Measurements from ENCODE around the gene DPP10. TPM values are rescaled to one million over a fixed set of nuclear protein-coding genes. Genes with fewer than 3 reads are reported as not detected.

Gene DPP10
- total and polyA plus RNA-seq, 4 donors = 0.04 to 4.1 (median 0.48) TPM

DNA sequence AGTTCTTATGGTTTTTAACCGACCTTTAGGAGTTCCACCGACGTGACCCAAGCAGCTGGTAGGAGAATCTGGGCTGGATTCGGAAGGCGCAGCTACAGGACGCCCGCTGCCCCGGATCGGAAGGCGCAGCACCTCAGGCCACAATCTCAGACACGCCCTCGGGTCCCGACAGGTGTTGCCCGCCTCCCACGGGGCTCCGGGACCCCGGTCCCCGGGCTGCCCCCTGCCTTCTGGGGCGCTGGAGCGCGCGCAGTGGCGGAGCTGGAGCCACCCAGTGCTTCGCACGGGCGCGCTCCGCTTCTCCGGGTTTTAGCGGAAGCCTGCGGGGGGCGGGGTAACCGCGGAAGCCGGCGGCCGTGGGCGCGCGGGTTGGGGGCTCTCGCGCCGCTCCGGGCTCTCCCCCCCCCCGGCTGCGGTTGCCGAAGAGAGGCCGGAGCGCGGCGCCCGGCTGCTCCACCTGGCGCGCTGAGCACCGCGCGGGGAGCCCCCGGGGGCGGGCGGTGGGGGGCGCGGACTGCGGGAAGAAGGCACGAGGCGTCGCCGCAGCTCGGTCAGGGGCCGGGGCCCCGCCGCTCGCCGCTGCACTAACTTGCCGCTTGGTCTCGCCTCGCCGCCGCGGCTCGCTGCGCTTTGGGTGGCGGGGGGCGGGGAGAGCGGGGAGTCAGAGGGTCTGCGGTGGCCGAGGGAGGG lies 718.8 kb downstream of the DPP10 start:
- H3K9ac ChIP-seq (ENCODE audit: low read depth in 1 of 2, low read length in 2 of 2) = no peak overlapping the region
- H3K27ac ChIP-seq (ENCODE audit: low read depth in 1 of 2, low read length in 2 of 2) = no peak overlapping the region
- H3K27me3 ChIP-seq (ENCODE audit: control insufficient read depth in 4 of 4, insufficient read depth in 4 of 4, low read length in 3 of 4) = peaks cover 2 to 14% (median 8%) of the 10 kb centered on the region in 4 donors
- DNase-seq (ENCODE audit: low spot score) = peak; percentile 52
- H3K9me3 ChIP-seq (ENCODE audit: control insufficient read depth in 4 of 4, low read length in 3 of 4) = no peaks in the 10 kb centered on the region
- H3K36me3 ChIP-seq (ENCODE audit: control insufficient read depth in 4 of 4, insufficient read depth in 3 of 4, low read depth in 1 of 4, low read length in 3 of 4) = no peaks in the 10 kb centered on the region
- peaks cover 0 to 8% (median 4%) of the 10 kb centered on the region in 4 donors for H3K4me1 ChIP-seq (ENCODE audit: control insufficient read depth in 4 of 4, insufficient read depth in 4 of 4, low read length in 3 of 4)
- no peak for TF ChIP-seq GABPA (IDR thresholded peaks at IDR 0.05 in 1 of 2, conservative IDR thresholded peaks at IDR 0.05 in 1 of 2)
- TF ChIP-seq SP1 (IDR thresholded peaks at IDR 0.05) = no peak
- TF ChIP-seq RXRA (IDR thresholded peaks at IDR 0.05) = no peak
- TF ChIP-seq, protein P1, sequence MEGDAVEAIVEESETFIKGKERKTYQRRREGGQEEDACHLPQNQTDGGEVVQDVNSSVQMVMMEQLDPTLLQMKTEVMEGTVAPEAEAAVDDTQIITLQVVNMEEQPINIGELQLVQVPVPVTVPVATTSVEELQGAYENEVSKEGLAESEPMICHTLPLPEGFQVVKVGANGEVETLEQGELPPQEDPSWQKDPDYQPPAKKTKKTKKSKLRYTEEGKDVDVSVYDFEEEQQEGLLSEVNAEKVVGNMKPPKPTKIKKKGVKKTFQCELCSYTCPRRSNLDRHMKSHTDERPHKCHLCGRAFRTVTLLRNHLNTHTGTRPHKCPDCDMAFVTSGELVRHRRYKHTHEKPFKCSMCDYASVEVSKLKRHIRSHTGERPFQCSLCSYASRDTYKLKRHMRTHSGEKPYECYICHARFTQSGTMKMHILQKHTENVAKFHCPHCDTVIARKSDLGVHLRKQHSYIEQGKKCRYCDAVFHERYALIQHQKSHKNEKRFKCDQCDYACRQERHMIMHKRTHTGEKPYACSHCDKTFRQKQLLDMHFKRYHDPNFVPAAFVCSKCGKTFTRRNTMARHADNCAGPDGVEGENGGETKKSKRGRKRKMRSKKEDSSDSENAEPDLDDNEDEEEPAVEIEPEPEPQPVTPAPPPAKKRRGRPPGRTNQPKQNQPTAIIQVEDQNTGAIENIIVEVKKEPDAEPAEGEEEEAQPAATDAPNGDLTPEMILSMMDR (IDR thresholded peaks at IDR 0.05; ENCODE audit: low read depth, low read length, missing input control) = no peak
- TF ChIP-seq, protein P2, sequence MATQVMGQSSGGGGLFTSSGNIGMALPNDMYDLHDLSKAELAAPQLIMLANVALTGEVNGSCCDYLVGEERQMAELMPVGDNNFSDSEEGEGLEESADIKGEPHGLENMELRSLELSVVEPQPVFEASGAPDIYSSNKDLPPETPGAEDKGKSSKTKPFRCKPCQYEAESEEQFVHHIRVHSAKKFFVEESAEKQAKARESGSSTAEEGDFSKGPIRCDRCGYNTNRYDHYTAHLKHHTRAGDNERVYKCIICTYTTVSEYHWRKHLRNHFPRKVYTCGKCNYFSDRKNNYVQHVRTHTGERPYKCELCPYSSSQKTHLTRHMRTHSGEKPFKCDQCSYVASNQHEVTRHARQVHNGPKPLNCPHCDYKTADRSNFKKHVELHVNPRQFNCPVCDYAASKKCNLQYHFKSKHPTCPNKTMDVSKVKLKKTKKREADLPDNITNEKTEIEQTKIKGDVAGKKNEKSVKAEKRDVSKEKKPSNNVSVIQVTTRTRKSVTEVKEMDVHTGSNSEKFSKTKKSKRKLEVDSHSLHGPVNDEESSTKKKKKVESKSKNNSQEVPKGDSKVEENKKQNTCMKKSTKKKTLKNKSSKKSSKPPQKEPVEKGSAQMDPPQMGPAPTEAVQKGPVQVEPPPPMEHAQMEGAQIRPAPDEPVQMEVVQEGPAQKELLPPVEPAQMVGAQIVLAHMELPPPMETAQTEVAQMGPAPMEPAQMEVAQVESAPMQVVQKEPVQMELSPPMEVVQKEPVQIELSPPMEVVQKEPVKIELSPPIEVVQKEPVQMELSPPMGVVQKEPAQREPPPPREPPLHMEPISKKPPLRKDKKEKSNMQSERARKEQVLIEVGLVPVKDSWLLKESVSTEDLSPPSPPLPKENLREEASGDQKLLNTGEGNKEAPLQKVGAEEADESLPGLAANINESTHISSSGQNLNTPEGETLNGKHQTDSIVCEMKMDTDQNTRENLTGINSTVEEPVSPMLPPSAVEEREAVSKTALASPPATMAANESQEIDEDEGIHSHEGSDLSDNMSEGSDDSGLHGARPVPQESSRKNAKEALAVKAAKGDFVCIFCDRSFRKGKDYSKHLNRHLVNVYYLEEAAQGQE (IDR thresholded peaks at IDR 0.05) = no peak
- no peak for TF ChIP-seq RAD21 (IDR thresholded peaks at IDR 0.05)
- TF ChIP-seq, protein P3, sequence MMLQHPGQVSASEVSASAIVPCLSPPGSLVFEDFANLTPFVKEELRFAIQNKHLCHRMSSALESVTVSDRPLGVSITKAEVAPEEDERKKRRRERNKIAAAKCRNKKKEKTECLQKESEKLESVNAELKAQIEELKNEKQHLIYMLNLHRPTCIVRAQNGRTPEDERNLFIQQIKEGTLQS (IDR thresholded peaks at IDR 0.05) = no peak
- no peak for TF ChIP-seq TAF1 (conservative IDR thresholded peaks at IDR 0.05)
- no peak for TF ChIP-seq JUND (IDR thresholded peaks at IDR 0.05)
- TF ChIP-seq, protein P4, sequence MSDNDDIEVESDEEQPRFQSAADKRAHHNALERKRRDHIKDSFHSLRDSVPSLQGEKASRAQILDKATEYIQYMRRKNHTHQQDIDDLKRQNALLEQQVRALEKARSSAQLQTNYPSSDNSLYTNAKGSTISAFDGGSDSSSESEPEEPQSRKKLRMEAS (IDR thresholded peaks at IDR 0.05) = no peak
- no peak for TF ChIP-seq EGR1 (IDR thresholded peaks at IDR 0.05; ENCODE audit: low read depth in 2 of 2)
- no peak for TF ChIP-seq YY1 (IDR thresholded peaks at IDR 0.05)
- TF ChIP-seq FOXA1 (IDR thresholded peaks at IDR 0.05) = no peak
- TF ChIP-seq, protein P5, sequence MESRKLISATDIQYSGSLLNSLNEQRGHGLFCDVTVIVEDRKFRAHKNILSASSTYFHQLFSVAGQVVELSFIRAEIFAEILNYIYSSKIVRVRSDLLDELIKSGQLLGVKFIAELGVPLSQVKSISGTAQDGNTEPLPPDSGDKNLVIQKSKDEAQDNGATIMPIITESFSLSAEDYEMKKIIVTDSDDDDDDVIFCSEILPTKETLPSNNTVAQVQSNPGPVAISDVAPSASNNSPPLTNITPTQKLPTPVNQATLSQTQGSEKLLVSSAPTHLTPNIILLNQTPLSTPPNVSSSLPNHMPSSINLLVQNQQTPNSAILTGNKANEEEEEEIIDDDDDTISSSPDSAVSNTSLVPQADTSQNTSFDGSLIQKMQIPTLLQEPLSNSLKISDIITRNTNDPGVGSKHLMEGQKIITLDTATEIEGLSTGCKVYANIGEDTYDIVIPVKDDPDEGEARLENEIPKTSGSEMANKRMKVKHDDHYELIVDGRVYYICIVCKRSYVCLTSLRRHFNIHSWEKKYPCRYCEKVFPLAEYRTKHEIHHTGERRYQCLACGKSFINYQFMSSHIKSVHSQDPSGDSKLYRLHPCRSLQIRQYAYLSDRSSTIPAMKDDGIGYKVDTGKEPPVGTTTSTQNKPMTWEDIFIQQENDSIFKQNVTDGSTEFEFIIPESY (IDR thresholded peaks at IDR 0.05) = no peak
- TF ChIP-seq FOXA2 (IDR thresholded peaks at IDR 0.05) = no peak
- H3K4me3 ChIP-seq (ENCODE audit: low read depth in 1 of 3, low read length in 3 of 3) = peak overlapping the region in 2 of 3 donors; percentile 8 to 35
- 2% methylated on average over 86 of the region's 86 CpGs for WGBS

Data from liver (tissue), 9 donors.